Astrocyte of the cerebellum (primary cell): ENCODE measurements around the gene CCDC110.

Experiments used
- DNase-seq: peaks from one replicate; pipeline ENCODE4 v3.0.0-alpha.2; 2011; ENCODE audit warnings: low read depth
- H3K4me3 ChIP-seq: 2 replicates; pipeline ENCODE4 v1.5.1; 2011; ENCODE audit warnings: mild to moderate bottlenecking, low read depth, low read length, moderate library complexity
- in situ Hi-C: cut with HindIII; loops from 2 replicates; pipeline ENCODE4 v1.10.0; 2017; ENCODE audit warnings: low sequenced_read_pairs
- TF ChIP-seq, protein P1 (sequence below): IDR thresholded peaks from 2 replicates; pipeline ENCODE4 v1.5.1; 2012; ENCODE audit warnings: low read length, low read depth, moderate library complexity, mild to moderate bottlenecking; ENCODE audit errors: missing control alignments

The CCDC110 gene

GRCh38 chr4:185467991-185468390 lies 3.5 kb downstream of the CCDC110 start:
- in situ Hi-C loops = no loop called here
- TF ChIP-seq, protein P1, sequence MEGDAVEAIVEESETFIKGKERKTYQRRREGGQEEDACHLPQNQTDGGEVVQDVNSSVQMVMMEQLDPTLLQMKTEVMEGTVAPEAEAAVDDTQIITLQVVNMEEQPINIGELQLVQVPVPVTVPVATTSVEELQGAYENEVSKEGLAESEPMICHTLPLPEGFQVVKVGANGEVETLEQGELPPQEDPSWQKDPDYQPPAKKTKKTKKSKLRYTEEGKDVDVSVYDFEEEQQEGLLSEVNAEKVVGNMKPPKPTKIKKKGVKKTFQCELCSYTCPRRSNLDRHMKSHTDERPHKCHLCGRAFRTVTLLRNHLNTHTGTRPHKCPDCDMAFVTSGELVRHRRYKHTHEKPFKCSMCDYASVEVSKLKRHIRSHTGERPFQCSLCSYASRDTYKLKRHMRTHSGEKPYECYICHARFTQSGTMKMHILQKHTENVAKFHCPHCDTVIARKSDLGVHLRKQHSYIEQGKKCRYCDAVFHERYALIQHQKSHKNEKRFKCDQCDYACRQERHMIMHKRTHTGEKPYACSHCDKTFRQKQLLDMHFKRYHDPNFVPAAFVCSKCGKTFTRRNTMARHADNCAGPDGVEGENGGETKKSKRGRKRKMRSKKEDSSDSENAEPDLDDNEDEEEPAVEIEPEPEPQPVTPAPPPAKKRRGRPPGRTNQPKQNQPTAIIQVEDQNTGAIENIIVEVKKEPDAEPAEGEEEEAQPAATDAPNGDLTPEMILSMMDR = no peak
- no peak overlapping the region for H3K4me3 ChIP-seq
- DNase-seq = no peak

- no peak overlapping the region for H3K4me3 ChIP-seq
Measured at GRCh38 chr4:185467101-185467500, 4.4 kb downstream of the CCDC110 start.

DNA sequence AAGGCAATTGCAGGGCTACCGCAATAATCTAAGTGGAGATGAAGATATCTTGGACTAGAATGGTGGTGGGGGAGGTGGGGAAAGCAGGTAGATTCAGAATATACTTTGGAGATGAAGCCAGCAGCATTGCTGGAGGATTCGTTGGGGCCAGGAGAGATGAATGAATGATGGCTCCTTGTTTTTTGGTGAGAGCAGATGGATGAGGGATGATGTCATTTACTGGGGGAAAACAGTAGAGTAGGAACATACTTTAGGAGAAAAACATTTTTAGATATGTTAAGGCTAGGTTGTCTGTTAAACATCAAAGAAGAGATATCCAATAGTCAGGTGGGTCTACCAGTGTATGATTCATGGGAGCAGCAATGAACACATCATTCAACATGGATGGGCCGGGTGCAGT lies 5.8 kb downstream of the CCDC110 start:
- TF ChIP-seq, protein P1 = no peak
- H3K4me3 ChIP-seq = no peak overlapping the region
- in situ Hi-C loops = no loop called here
- no peak for DNase-seq

More at GRCh38 chr4:185467101-185467500, 4.4 kb downstream of the CCDC110 start:
- TF ChIP-seq, protein P1 = no peak
- in situ Hi-C loops = no loop called here
- no peak for DNase-seq

DNA sequence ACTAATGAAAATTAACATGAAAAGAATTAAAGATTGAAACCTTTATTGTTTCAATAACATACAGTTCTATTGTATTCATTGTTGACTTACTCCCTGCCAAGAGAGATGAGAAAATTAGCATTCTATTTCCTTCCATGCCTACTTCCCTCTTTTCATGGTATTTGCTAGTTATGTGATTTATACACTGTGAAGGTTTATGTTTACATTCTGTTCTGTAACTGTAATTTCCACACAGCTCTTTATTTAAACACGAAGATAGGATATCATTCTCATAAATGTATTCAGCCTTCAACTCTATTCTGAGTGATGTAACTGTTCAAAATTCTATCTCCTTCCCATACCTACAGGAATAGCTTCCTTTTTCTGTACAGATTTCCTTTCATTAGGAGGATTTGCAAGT lies 6.6 kb downstream of the CCDC110 start:
- TF ChIP-seq, protein P1 = no peak
- DNase-seq = no peak
- no peak overlapping the region for H3K4me3 ChIP-seq
- in situ Hi-C loops = no loop called here

GRCh38 chr4:185464183-185464582 lies 7.3 kb downstream of the CCDC110 start:
- in situ Hi-C loops = no loop called here
- TF ChIP-seq, protein P1 = no peak
- no peak overlapping the region for H3K4me3 ChIP-seq
- no peak for DNase-seq

- H3K4me3 ChIP-seq = no peak overlapping the region
- no peak for DNase-seq
- TF ChIP-seq, protein P1 = no peak
- in situ Hi-C loops = no loop called here
Measured at GRCh38 chr4:185463541-185463940, 8.0 kb downstream of the CCDC110 start.

- in situ Hi-C loops = no loop called here
- no peak for DNase-seq
- no peak overlapping the region for H3K4me3 ChIP-seq
- TF ChIP-seq, protein P1 = no peak
Measured at GRCh38 chr4:185461565-185461964, 10.0 kb downstream of the CCDC110 start.
